HEK293 (cell line): ENCODE results near the gene BRF1.

Experiments
- GLI2 ChIP-seq: fragments of 450-650 bp; formaldehyde crosslinking; IDR thresholded peaks from 2 replicates; pipeline ENCODE4; 2017; ENCODE audit warnings: missing biosample characterization, missing genetic modification characterization, low read depth, borderline replicate concordance
- GLIS1 ChIP-seq: fragments of 450-650 bp; formaldehyde crosslinking; IDR thresholded peaks from 2 replicates; pipeline ENCODE4 v1.5.1; 2016; ENCODE audit warnings: missing biosample characterization, missing genetic modification characterization
- GLIS2 ChIP-seq: fragments of 450-650 bp; formaldehyde crosslinking; IDR thresholded peaks from 2 replicates; pipeline ENCODE4 v1.5.1; 2016; ENCODE audit warnings: missing biosample characterization, missing genetic modification characterization
- KLF1 ChIP-seq: fragments of 450-650 bp; formaldehyde crosslinking; IDR thresholded peaks from 2 replicates; pipeline ENCODE4 v1.5.1; 2016; ENCODE audit warnings: missing biosample characterization, missing genetic modification characterization
- SP3 ChIP-seq: fragments of 450-650 bp; formaldehyde crosslinking; IDR thresholded peaks from 2 replicates; pipeline ENCODE4 v1.5.1; 2016; ENCODE audit warnings: missing biosample characterization, missing genetic modification characterization
- TCF7L2 ChIP-seq: IDR thresholded peaks from 2 replicates; pipeline ENCODE4 v1.6.1; 2011; ENCODE audit warnings: low read depth, mild to moderate bottlenecking, inconsistent platforms, low read length, moderate library complexity, borderline replicate concordance
- ZBTB49 ChIP-seq: fragments of 450-650 bp; formaldehyde crosslinking; IDR thresholded peaks from 2 replicates; pipeline ENCODE4 v1.5.1; 2016; ENCODE audit warnings: missing biosample characterization, missing genetic modification characterization, low read depth
- ZFHX2 ChIP-seq: fragments of 450-650 bp; formaldehyde crosslinking; conservative IDR thresholded peaks from 2 replicates; pipeline ENCODE4 v1.5.1; 2016; ENCODE audit warnings: missing biosample characterization, missing genetic modification characterization
- ZFP41 ChIP-seq: fragments of 450-650 bp; formaldehyde crosslinking; IDR thresholded peaks from 2 replicates; pipeline ENCODE4 v1.5.1; 2016; ENCODE audit warnings: missing biosample characterization, missing genetic modification characterization, borderline replicate concordance
- ZNF132 ChIP-seq: fragments of 450-650 bp; formaldehyde crosslinking; IDR thresholded peaks from 2 replicates; pipeline ENCODE4 v1.5.1; 2017; ENCODE audit warnings: missing biosample characterization, missing genetic modification characterization, borderline replicate concordance
- ZNF133 ChIP-seq: fragments of 450-650 bp; formaldehyde crosslinking; IDR thresholded peaks from 2 replicates; pipeline ENCODE4 v1.5.1; 2016; ENCODE audit warnings: missing biosample characterization, missing genetic modification characterization
- ZNF155 ChIP-seq: fragments of 450-650 bp; formaldehyde crosslinking; IDR thresholded peaks from 2 replicates; pipeline ENCODE4 v1.5.1; 2016; ENCODE audit warnings: missing biosample characterization, missing genetic modification characterization
- ZNF157 ChIP-seq: fragments of 450-650 bp; formaldehyde crosslinking; IDR thresholded peaks from 2 replicates; pipeline ENCODE4 v1.5.1; 2016; ENCODE audit warnings: missing biosample characterization, missing genetic modification characterization
- ZNF19 ChIP-seq: fragments of 450-650 bp; formaldehyde crosslinking; IDR thresholded peaks from 2 replicates; pipeline ENCODE4; 2016; ENCODE audit warnings: missing biosample characterization, missing genetic modification characterization, low read depth
- ZNF324 ChIP-seq: fragments of 450-650 bp; formaldehyde crosslinking; IDR thresholded peaks from 2 replicates; pipeline ENCODE4 v1.5.1; 2016; ENCODE audit warnings: missing biosample characterization, missing genetic modification characterization
- ZNF366 ChIP-seq: fragments of 450-650 bp; formaldehyde crosslinking; conservative IDR thresholded peaks from 2 replicates; pipeline ENCODE4 v1.5.1; 2016; ENCODE audit warnings: missing biosample characterization, missing genetic modification characterization
- ZNF426 ChIP-seq: fragments of 450-650 bp; formaldehyde crosslinking; IDR thresholded peaks from 2 replicates; pipeline ENCODE4 v1.5.1; 2017; ENCODE audit warnings: missing biosample characterization, missing genetic modification characterization, mild to moderate bottlenecking, inconsistent platforms, moderate library complexity
- ZNF510 ChIP-seq: fragments of 450-650 bp; formaldehyde crosslinking; IDR thresholded peaks from 2 replicates; pipeline ENCODE4 v1.5.1; 2018; ENCODE audit warnings: mild to moderate bottlenecking, missing genetic modification characterization, missing biosample characterization; ENCODE audit not compliant: insufficient replicate concordance
- ZNF624 ChIP-seq: fragments of 450-650 bp; formaldehyde crosslinking; IDR thresholded peaks from 2 replicates; pipeline ENCODE4 v1.5.1; 2017; ENCODE audit warnings: missing biosample characterization, missing genetic modification characterization
- ZNF677 ChIP-seq: fragments of 450-650 bp; IDR thresholded peaks from 2 replicates; pipeline ENCODE4 v1.5.0; 2018; ENCODE audit warnings: missing biosample characterization, mild to moderate bottlenecking, missing genetic modification characterization, moderate library complexity
- ZNF791 ChIP-seq: fragments of 450-650 bp; formaldehyde crosslinking; IDR thresholded peaks from 2 replicates; pipeline ENCODE4 v1.5.1; 2016; ENCODE audit warnings: missing biosample characterization, missing genetic modification characterization
- ZNF792 ChIP-seq: fragments of 450-650 bp; formaldehyde crosslinking; IDR thresholded peaks from 2 replicates; pipeline ENCODE4 v1.5.1; 2016; ENCODE audit warnings: missing biosample characterization, missing genetic modification characterization
- TF ChIP-seq, protein P1 (sequence below): fragments of 450-650 bp; formaldehyde crosslinking; IDR thresholded peaks from 2 replicates; pipeline ENCODE4 v1.5.1; 2016; ENCODE audit warnings: missing biosample characterization, missing genetic modification characterization
- TF ChIP-seq, protein P2 (sequence below): fragments of 450-650 bp; formaldehyde crosslinking; IDR thresholded peaks from 2 replicates; pipeline ENCODE4 v1.5.1; 2016; ENCODE audit warnings: missing biosample characterization, missing genetic modification characterization

Gene BRF1

GRCh38 chr14:105314287-105315200 lies 13.7 kb upstream of the BRF1 start, which contains the start of gene PACS2 (continued):
- TF ChIP-seq ZFP41 (tag by site-specific recombination) = no peak
- TF ChIP-seq, protein P1, sequence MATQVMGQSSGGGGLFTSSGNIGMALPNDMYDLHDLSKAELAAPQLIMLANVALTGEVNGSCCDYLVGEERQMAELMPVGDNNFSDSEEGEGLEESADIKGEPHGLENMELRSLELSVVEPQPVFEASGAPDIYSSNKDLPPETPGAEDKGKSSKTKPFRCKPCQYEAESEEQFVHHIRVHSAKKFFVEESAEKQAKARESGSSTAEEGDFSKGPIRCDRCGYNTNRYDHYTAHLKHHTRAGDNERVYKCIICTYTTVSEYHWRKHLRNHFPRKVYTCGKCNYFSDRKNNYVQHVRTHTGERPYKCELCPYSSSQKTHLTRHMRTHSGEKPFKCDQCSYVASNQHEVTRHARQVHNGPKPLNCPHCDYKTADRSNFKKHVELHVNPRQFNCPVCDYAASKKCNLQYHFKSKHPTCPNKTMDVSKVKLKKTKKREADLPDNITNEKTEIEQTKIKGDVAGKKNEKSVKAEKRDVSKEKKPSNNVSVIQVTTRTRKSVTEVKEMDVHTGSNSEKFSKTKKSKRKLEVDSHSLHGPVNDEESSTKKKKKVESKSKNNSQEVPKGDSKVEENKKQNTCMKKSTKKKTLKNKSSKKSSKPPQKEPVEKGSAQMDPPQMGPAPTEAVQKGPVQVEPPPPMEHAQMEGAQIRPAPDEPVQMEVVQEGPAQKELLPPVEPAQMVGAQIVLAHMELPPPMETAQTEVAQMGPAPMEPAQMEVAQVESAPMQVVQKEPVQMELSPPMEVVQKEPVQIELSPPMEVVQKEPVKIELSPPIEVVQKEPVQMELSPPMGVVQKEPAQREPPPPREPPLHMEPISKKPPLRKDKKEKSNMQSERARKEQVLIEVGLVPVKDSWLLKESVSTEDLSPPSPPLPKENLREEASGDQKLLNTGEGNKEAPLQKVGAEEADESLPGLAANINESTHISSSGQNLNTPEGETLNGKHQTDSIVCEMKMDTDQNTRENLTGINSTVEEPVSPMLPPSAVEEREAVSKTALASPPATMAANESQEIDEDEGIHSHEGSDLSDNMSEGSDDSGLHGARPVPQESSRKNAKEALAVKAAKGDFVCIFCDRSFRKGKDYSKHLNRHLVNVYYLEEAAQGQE (tag by site-specific recombination) = no peak
- peak; percentile 36; the same call in 1 of the 2 replicates for TF ChIP-seq GLIS1 (tag by site-specific recombination)
- no peak; the same call in 1 of the 2 replicates for TF ChIP-seq KLF1 (tag by site-specific recombination)
- no peak for TF ChIP-seq ZNF155
- TF ChIP-seq, protein P2, sequence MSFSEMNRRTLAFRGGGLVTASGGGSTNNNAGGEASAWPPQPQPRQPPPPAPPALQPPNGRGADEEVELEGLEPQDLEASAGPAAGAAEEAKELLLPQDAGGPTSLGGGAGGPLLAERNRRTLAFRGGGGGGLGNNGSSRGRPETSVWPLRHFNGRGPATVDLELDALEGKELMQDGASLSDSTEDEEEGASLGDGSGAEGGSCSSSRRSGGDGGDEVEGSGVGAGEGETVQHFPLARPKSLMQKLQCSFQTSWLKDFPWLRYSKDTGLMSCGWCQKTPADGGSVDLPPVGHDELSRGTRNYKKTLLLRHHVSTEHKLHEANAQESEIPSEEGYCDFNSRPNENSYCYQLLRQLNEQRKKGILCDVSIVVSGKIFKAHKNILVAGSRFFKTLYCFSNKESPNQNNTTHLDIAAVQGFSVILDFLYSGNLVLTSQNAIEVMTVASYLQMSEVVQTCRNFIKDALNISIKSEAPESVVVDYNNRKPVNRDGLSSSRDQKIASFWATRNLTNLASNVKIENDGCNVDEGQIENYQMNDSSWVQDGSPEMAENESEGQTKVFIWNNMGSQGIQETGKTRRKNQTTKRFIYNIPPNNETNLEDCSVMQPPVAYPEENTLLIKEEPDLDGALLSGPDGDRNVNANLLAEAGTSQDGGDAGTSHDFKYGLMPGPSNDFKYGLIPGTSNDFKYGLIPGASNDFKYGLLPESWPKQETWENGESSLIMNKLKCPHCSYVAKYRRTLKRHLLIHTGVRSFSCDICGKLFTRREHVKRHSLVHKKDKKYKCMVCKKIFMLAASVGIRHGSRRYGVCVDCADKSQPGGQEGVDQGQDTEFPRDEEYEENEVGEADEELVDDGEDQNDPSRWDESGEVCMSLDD (tag by site-specific recombination) = no peak
- TF ChIP-seq ZFHX2 = 0 out of 2 replicates have a peak, but pooled peaks have one; percentile 2
- TF ChIP-seq ZNF157 = no peak
- TF ChIP-seq ZNF677 = no peak
- TF ChIP-seq ZNF133 (tag by site-specific recombination) = no peak
- TF ChIP-seq ZNF366 (tag by site-specific recombination) = no peak
- no peak for TF ChIP-seq ZNF791
- TF ChIP-seq TCF7L2 = no peak
- no peak for TF ChIP-seq ZNF132 (tag by site-specific recombination)
- no peak for TF ChIP-seq ZNF510
- no peak for TF ChIP-seq ZNF624 (tag by site-specific recombination)
- no peak for TF ChIP-seq ZNF792
- no peak for TF ChIP-seq ZBTB49
- TF ChIP-seq SP3 (tag by site-specific recombination) = peak; percentile 39; the same call in 1 of the 2 replicates
- TF ChIP-seq ZNF324 = no peak
- TF ChIP-seq GLI2 (tag by site-specific recombination) = no peak
- no peak for TF ChIP-seq ZNF19
- TF ChIP-seq ZNF426 = no peak
- peak; percentile 76 for TF ChIP-seq GLIS2 (tag by site-specific recombination)
